ENCODE data around the gene NCK2.
A peak's percentile ranks its signal among the peaks of the same experiment; 100 is the strongest.
"Not testable (repeated sequence)": the region's sequence is repeated elsewhere in the genome, so short reads cannot be mapped to it uniquely, and the experiment has no call there.

NCK2 gene

GRCh38 chr2:105769504-105769903 is 24.8 kb downstream of the NCK2 start:
- no peaks in the 10 kb centered on the region for H3K9me3 ChIP-seq
- H3K27me3 ChIP-seq: no peaks in the 10 kb centered on the region
- H3K4me1 ChIP-seq: peaks cover 0 to 38% (median 21%) of the 10 kb centered on the region in 4 donors
- H3K4me3 ChIP-seq: no peak overlapping the region
- H3K27ac ChIP-seq: no peak overlapping the region
- DNase-seq: no peak
- peak in 1 of 2 experiments; percentile 17 for TF ChIP-seq CTCF (IDR thresholded peaks at IDR 0.05)
- H3K36me3 ChIP-seq: peaks cover 0 to 7% (median 7%) of the 10 kb centered on the region in 3 donors
- intact Hi-C loops (cut with DNase I; ENCODE audit: low total_unique reads): no loop called here

GRCh38 chr2:105770149-105770548 is 25.4 kb downstream of the NCK2 start:
- no peaks in the 10 kb centered on the region for H3K9me3 ChIP-seq
- H3K4me1 ChIP-seq: peaks cover 0 to 39% (median 21%) of the 10 kb centered on the region in 4 donors
- no peaks in the 10 kb centered on the region for H3K27me3 ChIP-seq
- DNase-seq: no peak
- no peak for TF ChIP-seq CTCF (IDR thresholded peaks at IDR 0.05)
- H3K4me3 ChIP-seq: no peak overlapping the region
- intact Hi-C loops (cut with DNase I; ENCODE audit: low total_unique reads): no loop called here
- peaks cover 0 to 7% (median 7%) of the 10 kb centered on the region in 3 donors for H3K36me3 ChIP-seq
- H3K27ac ChIP-seq: no peak overlapping the region

- peak overlapping the region in 1 of 2 donors; percentile 5 for H3K27ac ChIP-seq
- H3K4me3 ChIP-seq; H3K27me3 ChIP-seq; intact Hi-C loops (cut with DNase I; ENCODE audit: low total_unique reads); H3K36me3 ChIP-seq; H3K9me3 ChIP-seq; DNase-seq: not testable (repeated sequence)
- H3K4me1 ChIP-seq: peaks cover 0 to 42% (median 22%) of the 10 kb centered on the region in 4 donors
Observed at GRCh38 chr2:105771291-105771690, 26.6 kb downstream of the NCK2 start.

GRCh38 chr2:105771836-105772235 is 27.1 kb downstream of the NCK2 start:
- DNase-seq: no peak
- intact Hi-C loops (cut with DNase I; ENCODE audit: low total_unique reads): no loop called here
- TF ChIP-seq CTCF (IDR thresholded peaks at IDR 0.05): no peak
- Histone ChIP-seq H3K9me3 (no peaks in the 10 kb centered on the region), H3K27me3 (no peaks in the 10 kb centered on the region), H3K36me3 (peaks cover 0 to 7% (median 7%) of the 10 kb centered on the region in 3 donors), H3K27ac (peak overlapping the region; percentile 5), H3K4me3 (no peak overlapping the region), H3K4me1 (peaks cover 0 to 47% (median 24%) of the 10 kb centered on the region in 4 donors)

GRCh38 chr2:105772362-105772761 is 27.6 kb downstream of the NCK2 start:
- H3K9me3 ChIP-seq: no peaks in the 10 kb centered on the region
- peaks cover 0 to 51% (median 27%) of the 10 kb centered on the region in 4 donors for H3K4me1 ChIP-seq
- DNase-seq: no peak
- intact Hi-C loops (cut with DNase I; ENCODE audit: low total_unique reads): no loop called here
- peak overlapping the region; percentile 5 for H3K27ac ChIP-seq
- peaks cover 0 to 7% (median 7%) of the 10 kb centered on the region in 3 donors for H3K36me3 ChIP-seq
- no peak overlapping the region for H3K4me3 ChIP-seq
- H3K27me3 ChIP-seq: no peaks in the 10 kb centered on the region
- TF ChIP-seq CTCF (IDR thresholded peaks at IDR 0.05): no peak

GRCh38 chr2:105773568-105773967 is 28.9 kb downstream of the NCK2 start:
- Histone ChIP-seq H3K4me1 (peaks cover 0 to 58% (median 31%) of the 10 kb centered on the region in 4 donors), H3K27ac (no peak overlapping the region)
- intact Hi-C loops (cut with DNase I; ENCODE audit: low total_unique reads): no loop called here

More at GRCh38 chr2:105773568-105773967, 28.9 kb downstream of the NCK2 start:
- Histone ChIP-seq H3K4me3 (no peak overlapping the region), H3K27me3 (no peaks in the 10 kb centered on the region), H3K36me3 (no peaks in the 10 kb centered on the region), H3K9me3 (no peaks in the 10 kb centered on the region)
- DNase-seq: no peak
- no peak for TF ChIP-seq CTCF (IDR thresholded peaks at IDR 0.05)

Data from tibial artery (tissue), 4 donors.